ACHN (cell line): ENCODE data around the gene RIC8A.

Experiments
- DNase-seq: peaks from one replicate; pipeline ENCODE4 v3.0.0-alpha.2; 2015
- in situ Hi-C: cut with HindIII; loops from 2 replicates; pipeline ENCODE4 v1.10.0; 2017; ENCODE audit warnings: low sequenced_read_pairs, low pct_ligation_motif_present, low pct_unique_long_range_greater_than_20kb

RIC8A gene

DNA sequence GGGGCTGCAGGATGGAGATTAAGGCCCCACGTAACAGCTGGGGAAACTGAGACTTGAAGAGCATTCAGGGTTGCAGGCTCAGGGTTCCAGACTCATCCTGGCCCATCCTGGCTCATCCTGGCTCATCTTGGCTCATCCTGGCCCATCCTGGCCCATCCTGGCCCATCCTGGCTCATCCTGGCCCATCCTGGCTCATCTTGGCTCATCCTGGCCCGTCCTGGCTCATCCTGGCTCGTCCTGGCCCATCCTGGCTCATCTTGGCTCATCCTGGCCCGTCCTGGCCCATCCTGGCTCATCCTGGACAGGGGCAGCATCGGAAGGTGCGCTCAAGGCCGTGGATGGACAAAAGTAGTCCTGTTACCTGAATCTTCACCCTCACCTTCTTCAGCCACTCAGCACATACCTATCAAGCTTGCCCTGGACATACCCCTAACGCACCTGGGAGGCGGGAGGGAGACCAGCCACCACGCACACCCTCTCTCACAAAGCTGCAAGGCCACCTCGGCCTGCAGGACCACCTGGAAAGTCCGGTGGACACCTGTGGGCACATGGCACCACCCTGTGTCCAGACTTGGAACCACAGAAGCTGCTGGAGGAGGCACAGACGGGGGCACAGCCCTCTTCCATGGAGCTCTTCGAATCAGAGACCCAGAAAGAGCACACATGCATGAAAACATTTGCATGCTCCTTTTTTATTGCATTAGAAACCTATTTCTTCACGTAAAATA lies 50.4 kb downstream of the RIC8A start:
- in situ Hi-C loops: no loop called here
- DNase-seq: no peak

GRCh38 chr11:259413-259812 lies 51.9 kb downstream of the RIC8A start:
- in situ Hi-C loops: no loop called here

DNA sequence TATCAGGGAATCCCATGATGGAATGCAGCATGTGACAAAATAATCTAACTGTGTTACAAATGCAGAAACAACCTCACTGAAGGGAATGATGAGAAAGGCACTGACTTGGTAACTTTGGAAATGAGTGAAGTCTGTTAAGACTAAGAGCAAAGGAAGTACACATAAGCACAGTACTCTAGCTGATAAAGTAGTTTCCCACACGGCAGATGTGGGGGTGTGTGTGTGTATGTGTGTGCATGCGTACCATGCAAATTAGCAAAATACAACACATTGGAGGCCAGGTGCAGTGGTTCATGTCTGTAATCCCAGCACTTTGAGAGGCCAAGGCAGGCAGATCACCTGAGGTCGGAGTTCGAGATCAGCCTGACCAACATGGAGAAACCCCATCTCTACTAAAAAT lies 54.1 kb downstream of the RIC8A start:
- in situ Hi-C loops: no loop called here
- DNase-seq: no peak

More at GRCh38 chr11:259413-259812, 51.9 kb downstream of the RIC8A start:
- DNase-seq: no peak
